WI38 (cell line): Measurements from ENCODE around the gene DNAJC6.

Experiments
- H3K4me3 ChIP-seq: 2 replicates; pipeline ENCODE4 v1.5.1; 2011; ENCODE audit warnings: low read depth, mild to moderate bottlenecking, control low read depth, low read length
- TF ChIP-seq, protein P1 (sequence below): IDR thresholded peaks from 2 replicates; pipeline ENCODE4 v1.5.1; 2012; ENCODE audit warnings: low read depth, mild to moderate bottlenecking, control low read depth, low read length

Gene DNAJC6

GRCh38 chr1:65332821-65333220 lies 23.5 kb downstream of the DNAJC6 start:
- TF ChIP-seq, protein P1, sequence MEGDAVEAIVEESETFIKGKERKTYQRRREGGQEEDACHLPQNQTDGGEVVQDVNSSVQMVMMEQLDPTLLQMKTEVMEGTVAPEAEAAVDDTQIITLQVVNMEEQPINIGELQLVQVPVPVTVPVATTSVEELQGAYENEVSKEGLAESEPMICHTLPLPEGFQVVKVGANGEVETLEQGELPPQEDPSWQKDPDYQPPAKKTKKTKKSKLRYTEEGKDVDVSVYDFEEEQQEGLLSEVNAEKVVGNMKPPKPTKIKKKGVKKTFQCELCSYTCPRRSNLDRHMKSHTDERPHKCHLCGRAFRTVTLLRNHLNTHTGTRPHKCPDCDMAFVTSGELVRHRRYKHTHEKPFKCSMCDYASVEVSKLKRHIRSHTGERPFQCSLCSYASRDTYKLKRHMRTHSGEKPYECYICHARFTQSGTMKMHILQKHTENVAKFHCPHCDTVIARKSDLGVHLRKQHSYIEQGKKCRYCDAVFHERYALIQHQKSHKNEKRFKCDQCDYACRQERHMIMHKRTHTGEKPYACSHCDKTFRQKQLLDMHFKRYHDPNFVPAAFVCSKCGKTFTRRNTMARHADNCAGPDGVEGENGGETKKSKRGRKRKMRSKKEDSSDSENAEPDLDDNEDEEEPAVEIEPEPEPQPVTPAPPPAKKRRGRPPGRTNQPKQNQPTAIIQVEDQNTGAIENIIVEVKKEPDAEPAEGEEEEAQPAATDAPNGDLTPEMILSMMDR = no peak
- no peak overlapping the region for H3K4me3 ChIP-seq

DNA sequence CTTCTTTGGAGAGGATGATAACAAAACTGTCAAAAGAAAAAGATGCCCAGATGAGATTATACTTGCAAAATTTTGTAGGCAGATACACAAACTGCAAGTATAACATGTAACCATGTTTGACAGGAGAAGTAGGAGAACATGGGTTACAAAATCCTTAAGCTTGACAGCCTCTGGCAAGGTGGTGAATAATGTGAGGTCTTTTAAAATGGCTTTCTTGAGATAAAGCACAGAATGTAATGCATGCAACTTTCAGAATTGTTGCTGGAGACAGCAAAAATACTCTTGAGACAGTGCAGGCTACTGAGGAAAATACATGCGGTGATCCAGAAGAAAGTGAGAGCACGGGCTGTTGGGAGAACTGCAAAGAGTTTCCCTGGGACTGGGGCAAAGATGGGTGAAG lies 24.7 kb downstream of the DNAJC6 start:
- TF ChIP-seq, protein P1 = no peak
- H3K4me3 ChIP-seq = no peak overlapping the region

DNA sequence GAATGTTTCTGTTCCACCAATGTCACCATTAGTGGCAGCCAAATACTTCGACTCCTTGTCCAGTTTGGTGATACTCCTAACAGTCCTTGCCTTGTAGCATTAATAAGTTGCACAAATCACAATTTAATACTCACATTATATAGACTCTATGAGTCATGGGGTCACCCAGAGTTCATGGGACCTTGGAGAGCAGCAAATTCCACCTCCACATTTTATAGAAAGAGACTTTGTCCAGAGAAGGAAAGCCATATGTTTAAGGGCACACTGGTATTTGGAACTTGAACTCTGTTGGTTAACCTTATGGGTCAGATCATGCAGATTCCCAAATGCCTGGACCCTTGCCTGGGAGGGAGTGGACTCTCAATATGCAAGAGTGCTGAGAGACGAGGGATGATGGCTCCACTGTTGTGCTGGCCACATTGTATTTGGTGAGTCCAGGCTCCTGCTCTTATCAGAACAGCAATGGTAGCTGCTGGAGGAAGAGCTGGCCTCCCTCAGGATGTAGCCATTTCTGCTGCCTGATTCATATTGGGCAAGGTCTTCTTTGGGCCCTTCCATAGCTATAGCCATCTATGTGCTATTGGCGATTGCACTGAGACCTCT lies 30.6 kb downstream of the DNAJC6 start:
- TF ChIP-seq, protein P1 = no peak

DNA sequence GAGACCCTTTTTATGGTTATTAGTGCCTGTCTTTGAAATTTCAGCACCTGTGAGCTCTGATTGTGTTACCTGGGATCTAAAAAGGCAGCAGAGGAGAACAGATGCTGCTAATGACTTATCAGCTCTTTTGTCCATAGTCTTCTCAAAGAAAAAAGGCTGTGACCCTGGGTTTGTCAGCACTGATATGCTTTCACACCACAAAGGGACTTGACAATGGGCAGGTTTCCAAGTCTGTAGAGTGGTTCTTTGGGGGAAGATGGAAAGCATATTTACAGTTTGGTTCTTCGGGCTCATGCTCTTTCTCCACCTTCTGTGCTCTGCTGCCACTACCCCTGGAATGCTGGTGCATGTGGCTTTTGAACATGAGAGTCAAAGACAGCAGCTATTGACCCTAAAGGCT lies 32.0 kb downstream of the DNAJC6 start:
- H3K4me3 ChIP-seq = no peak overlapping the region
- TF ChIP-seq, protein P1 = no peak

More for the DNA sequence above, 30.6 kb downstream of the DNAJC6 start:
- no peak overlapping the region for H3K4me3 ChIP-seq

GRCh38 chr1:65343286-65343685 lies 33.9 kb downstream of the DNAJC6 start:
- no peak overlapping the region for H3K4me3 ChIP-seq
- TF ChIP-seq, protein P1 = no peak

DNA sequence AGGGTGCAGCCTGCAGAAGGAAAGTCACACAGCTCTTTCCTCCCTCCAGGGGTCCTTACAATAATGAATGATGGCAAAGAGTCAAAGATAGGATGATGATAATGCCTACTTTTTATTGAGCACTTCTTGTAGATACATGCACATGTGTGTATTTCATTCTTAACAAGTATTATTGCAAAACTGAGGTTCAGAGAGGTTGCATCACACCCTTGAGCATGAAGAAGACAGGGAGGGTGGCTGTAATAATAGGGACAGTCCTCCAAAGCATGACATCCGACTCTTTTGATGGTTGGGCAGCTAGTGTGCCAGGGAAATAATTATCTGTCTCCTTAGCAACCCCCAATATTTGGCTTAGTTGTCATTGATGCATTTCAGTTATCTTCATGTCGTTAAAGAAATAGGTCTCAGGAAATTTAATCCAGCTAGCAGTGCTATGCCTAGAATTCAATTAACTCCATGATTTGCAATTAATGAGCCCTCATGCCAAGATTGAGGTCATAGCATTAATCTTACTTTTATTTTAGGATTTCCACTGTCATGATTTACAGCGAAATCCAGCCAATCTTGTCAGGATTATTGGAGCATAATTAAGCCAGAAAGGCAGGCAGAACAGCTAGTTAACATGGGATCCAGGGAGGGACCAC lies 35.0 kb downstream of the DNAJC6 start:
- no peak overlapping the region for H3K4me3 ChIP-seq
- TF ChIP-seq, protein P1 = no peak

- TF ChIP-seq, protein P1 = no peak
Observed at GRCh38 chr1:65346190-65346589, 36.8 kb downstream of the DNAJC6 start.

More at GRCh38 chr1:65346190-65346589, 36.8 kb downstream of the DNAJC6 start:
- H3K4me3 ChIP-seq = no peak overlapping the region
